ENCODE measurements around the gene RALGPS2.

DNA sequence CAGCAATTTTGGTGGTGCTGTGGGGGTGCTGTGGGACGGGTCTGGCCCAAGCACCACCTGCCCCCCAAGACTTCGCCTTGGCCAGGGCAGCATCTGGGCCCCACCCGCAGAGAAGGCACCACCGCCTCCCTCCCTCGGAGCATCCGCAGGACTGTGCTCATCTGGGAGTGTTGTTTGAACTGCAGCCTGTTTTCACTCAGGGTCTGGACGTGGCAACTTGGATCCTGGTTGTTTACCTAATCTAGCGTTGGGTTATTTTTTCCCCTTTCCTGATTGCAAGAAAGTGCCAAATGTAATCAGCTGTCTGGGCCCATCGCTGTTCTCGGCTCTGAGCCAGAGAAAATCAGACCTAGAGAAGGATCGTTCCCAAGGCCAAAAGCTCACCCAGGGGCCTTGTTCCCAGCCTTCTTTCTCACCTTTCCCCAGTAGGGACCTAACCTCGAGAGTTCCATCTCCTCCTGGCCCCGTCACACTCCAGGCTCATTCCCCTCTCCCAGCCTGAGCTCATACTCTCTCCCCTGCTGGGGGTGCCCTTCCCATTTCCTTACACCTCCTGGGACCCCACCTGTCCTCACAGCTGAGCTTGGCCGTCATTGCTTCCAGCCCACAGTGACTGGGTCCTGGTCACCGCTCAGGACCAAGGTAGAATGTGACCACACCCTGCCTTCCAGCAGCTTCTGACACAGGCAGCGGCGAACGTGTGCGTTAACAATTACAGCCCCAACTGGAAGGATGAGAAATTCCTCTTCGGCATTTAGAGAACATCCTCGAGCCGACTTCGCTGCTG, 228.7 kb downstream of the RALGPS2 start:
- TF ChIP-seq, protein P1, sequence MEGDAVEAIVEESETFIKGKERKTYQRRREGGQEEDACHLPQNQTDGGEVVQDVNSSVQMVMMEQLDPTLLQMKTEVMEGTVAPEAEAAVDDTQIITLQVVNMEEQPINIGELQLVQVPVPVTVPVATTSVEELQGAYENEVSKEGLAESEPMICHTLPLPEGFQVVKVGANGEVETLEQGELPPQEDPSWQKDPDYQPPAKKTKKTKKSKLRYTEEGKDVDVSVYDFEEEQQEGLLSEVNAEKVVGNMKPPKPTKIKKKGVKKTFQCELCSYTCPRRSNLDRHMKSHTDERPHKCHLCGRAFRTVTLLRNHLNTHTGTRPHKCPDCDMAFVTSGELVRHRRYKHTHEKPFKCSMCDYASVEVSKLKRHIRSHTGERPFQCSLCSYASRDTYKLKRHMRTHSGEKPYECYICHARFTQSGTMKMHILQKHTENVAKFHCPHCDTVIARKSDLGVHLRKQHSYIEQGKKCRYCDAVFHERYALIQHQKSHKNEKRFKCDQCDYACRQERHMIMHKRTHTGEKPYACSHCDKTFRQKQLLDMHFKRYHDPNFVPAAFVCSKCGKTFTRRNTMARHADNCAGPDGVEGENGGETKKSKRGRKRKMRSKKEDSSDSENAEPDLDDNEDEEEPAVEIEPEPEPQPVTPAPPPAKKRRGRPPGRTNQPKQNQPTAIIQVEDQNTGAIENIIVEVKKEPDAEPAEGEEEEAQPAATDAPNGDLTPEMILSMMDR (conservative IDR thresholded peaks at IDR 0.05; ENCODE audit: low read depth, low read length): no peak
- TF ChIP-seq EZH2 (IDR thresholded peaks at IDR 0.05; ENCODE audit: low read length, unreplicated experiment): no peak
- no peak for TF ChIP-seq EZH2phosphoT487 (IDR thresholded peaks at IDR 0.05; ENCODE audit: borderline replicate concordance, low read length)

Data from PC-3 (cell line).